H9 (cell line): ENCODE measurements around the gene COX10. TPM values are rescaled to one million over a fixed set of nuclear protein-coding genes. Genes with fewer than 3 reads are reported as not detected.
"Not testable (repeated sequence)": the region's sequence is repeated elsewhere in the genome, so short reads cannot be mapped to it uniquely, and the experiment has no call there.

Experiments used
- DNase-seq: peaks from one replicate; pipeline ENCODE4 v3.0.0-alpha.2; 2017
- H2AFZ ChIP-seq: one replicate; pipeline ENCODE4 v1.6.1; 2013; ENCODE audit warnings: mild to moderate bottlenecking, low read length, control low read depth, moderate library complexity
- H2AK5ac ChIP-seq: 2 replicates; pipeline ENCODE4 v1.6.1; 2013; ENCODE audit warnings: low read length, control low read depth, mixed read lengths; ENCODE audit not compliant: insufficient read length
- H2BK120ac ChIP-seq: one replicate; pipeline ENCODE4 v1.6.1; 2013; ENCODE audit warnings: low read depth, mild to moderate bottlenecking, low read length, control low read depth, inconsistent platforms; ENCODE audit not compliant: poor library complexity, severe bottlenecking
- H2BK12ac ChIP-seq: 2 replicates; pipeline ENCODE4 v1.6.1; 2013; ENCODE audit warnings: low read length, control low read depth, mixed read lengths, low read depth; ENCODE audit not compliant: insufficient read length
- H2BK15ac ChIP-seq: 2 replicates; pipeline ENCODE4 v1.6.1; 2013; ENCODE audit warnings: low read depth, low read length, control low read depth
- H2BK20ac ChIP-seq: one replicate; pipeline ENCODE4 v1.6.1; 2013; ENCODE audit warnings: low read depth, mild to moderate bottlenecking, low read length, control low read depth, inconsistent platforms; ENCODE audit not compliant: poor library complexity, severe bottlenecking
- H2BK5ac ChIP-seq: 2 replicates; pipeline ENCODE4 v1.6.1; 2013; ENCODE audit warnings: low read length, control low read depth, mixed read lengths; ENCODE audit not compliant: insufficient read length
- H3K14ac ChIP-seq: 2 replicates; pipeline ENCODE4 v1.6.1; 2013; ENCODE audit warnings: low read length, control low read depth; ENCODE audit not compliant: insufficient read depth
- H3K18ac ChIP-seq: 2 replicates; pipeline ENCODE4 v1.6.1; 2013; ENCODE audit warnings: low read depth, mild to moderate bottlenecking, mixed read lengths, low read length, control low read depth; ENCODE audit not compliant: insufficient read length
- H3K23ac ChIP-seq: 2 replicates; pipeline ENCODE4 v1.6.1; 2013; ENCODE audit warnings: low read length, control low read depth, mixed read lengths, low read depth; ENCODE audit not compliant: insufficient read length
- H3K23me2 ChIP-seq: 2 replicates; pipeline ENCODE4 v1.6.1; 2013; ENCODE audit warnings: low read depth, mild to moderate bottlenecking, mixed read lengths, low read length, control low read depth; ENCODE audit not compliant: insufficient read length, poor library complexity, severe bottlenecking
- H3K27ac ChIP-seq: 2 replicates; pipeline ENCODE4 v1.5.1; 2013; ENCODE audit warnings: low read length, control low read depth, mixed read lengths, low read depth; ENCODE audit not compliant: insufficient read length
- H3K27me3 ChIP-seq: 2 replicates; pipeline ENCODE4 v1.6.1; 2013; ENCODE audit warnings: low read length, control low read depth, inconsistent platforms; ENCODE audit not compliant: insufficient read depth
- H3K4ac ChIP-seq: 2 replicates; pipeline ENCODE4 v1.6.1; 2013; ENCODE audit warnings: low read depth, mild to moderate bottlenecking, control low read depth, inconsistent platforms, low read length, moderate library complexity
- H3K4me1 ChIP-seq: 2 replicates; pipeline ENCODE4 v1.6.1; 2013; ENCODE audit warnings: low read length, control low read depth, inconsistent platforms; ENCODE audit not compliant: insufficient read depth
- H3K4me2 ChIP-seq: 2 replicates; pipeline ENCODE4 v1.6.1; 2013; ENCODE audit warnings: low read length, control low read depth, mixed read lengths; ENCODE audit not compliant: insufficient read length, insufficient read depth
- H3K56ac ChIP-seq: 2 replicates; pipeline ENCODE4 v1.6.1; 2013; ENCODE audit warnings: low read depth, mild to moderate bottlenecking, mixed read lengths, low read length, control low read depth; ENCODE audit not compliant: insufficient read length
- H3K79me1 ChIP-seq: 2 replicates; pipeline ENCODE4 v1.6.1; 2013; ENCODE audit warnings: low read depth, mild to moderate bottlenecking, moderate library complexity, low read length, control low read depth, inconsistent platforms; ENCODE audit not compliant: insufficient read depth, poor library complexity, severe bottlenecking
- H3K79me2 ChIP-seq: 2 replicates; pipeline ENCODE4 v1.6.1; 2013; ENCODE audit warnings: low read length, control low read depth, inconsistent platforms; ENCODE audit not compliant: insufficient read depth
- H3K9ac ChIP-seq: 2 replicates; pipeline ENCODE4 v1.6.1; 2013; ENCODE audit warnings: low read length, control low read depth, mixed read lengths; ENCODE audit not compliant: insufficient read length; ENCODE audit errors: extremely low read depth
- H3K9me3 ChIP-seq: one replicate; pipeline ENCODE4 v1.6.1; 2013; ENCODE audit warnings: low read depth, low read length, inconsistent platforms; ENCODE audit not compliant: control insufficient read depth
- H3T11ph ChIP-seq: one replicate; pipeline ENCODE4 v1.6.1; 2013; ENCODE audit warnings: mild to moderate bottlenecking, low read length, control low read depth, inconsistent platforms
- H4K20me1 ChIP-seq: one replicate; pipeline ENCODE4 v1.6.1; 2013; ENCODE audit not compliant: control insufficient read depth, insufficient read length, insufficient read depth
- H4K5ac ChIP-seq: 2 replicates; pipeline ENCODE4 v1.6.1; 2013; ENCODE audit warnings: low read depth, mild to moderate bottlenecking, mixed read lengths, low read length, control low read depth; ENCODE audit not compliant: insufficient read length
- H4K8ac ChIP-seq: replicated peaks from 2 replicates; pipeline ENCODE4 v1.6.1; 2013; ENCODE audit warnings: low read length, control low read depth, mixed read lengths, low read depth; ENCODE audit not compliant: insufficient read length
- H4K91ac ChIP-seq: 2 replicates; pipeline ENCODE4 v1.6.1; 2013; ENCODE audit warnings: low read depth, mild to moderate bottlenecking, moderate library complexity, mixed read lengths, low read length, control low read depth; ENCODE audit not compliant: insufficient read length
- H3K27ac Mint-ChIP-seq, 3 experiments: 2 replicates in 2 of 3; 3 replicates in 1 of 3; pipeline ENCODE4 v1.8.0; 2020 to 2021; ENCODE audit warnings: mixed read lengths in 3 of 3, mild to moderate bottlenecking in 1 of 3, moderate library complexity in 1 of 3
- H3K27me3 Mint-ChIP-seq: 2 replicates; pipeline ENCODE4 v1.8.0; 2021; ENCODE audit warnings: low read depth, mild to moderate bottlenecking, moderate library complexity, mixed read lengths
- H3K36me3 Mint-ChIP-seq, 3 experiments: 2 replicates in 2 of 3; 3 replicates in 1 of 3; pipeline ENCODE4 v1.8.0; 2020 to 2021; ENCODE audit warnings: low read depth in 3 of 3, mixed read lengths in 3 of 3; ENCODE audit not compliant: insufficient read depth in 1 of 3
- H3K4me1 Mint-ChIP-seq, 2 experiments: 2 replicates each; pipeline ENCODE4 v1.8.0; 2020; ENCODE audit warnings: mixed read lengths in 2 of 2
- H3K4me3 Mint-ChIP-seq, 2 experiments: 2 replicates in 1 of 2; 3 replicates in 1 of 2; pipeline ENCODE4 v1.8.0; 2020 to 2021; ENCODE audit warnings: mild to moderate bottlenecking in 2 of 2, mixed read lengths in 2 of 2, moderate library complexity in 1 of 2
- H3K9me3 Mint-ChIP-seq, 2 experiments: 2 replicates in 1 of 2; 3 replicates in 1 of 2; pipeline ENCODE4 v1.8.0; 2020; ENCODE audit warnings: mild to moderate bottlenecking in 2 of 2, mixed read lengths in 2 of 2, moderate library complexity in 1 of 2
- CTCF ChIP-seq: fragments of 200-600 bp; sonication (generic); conservative IDR thresholded peaks from 3 replicates; pipeline ENCODE4 v1.8.0; 2021; ENCODE audit warnings: antibody characterized with exemption, mild to moderate bottlenecking
- WGBS: extraction: QIAGEN DNeasy Blood & Tissue Kit; methylation state at CpG from one replicate; pipeline ENCODE4 v1.1.7; 2013; ENCODE audit warnings: missing lambda C conversion rate, low lambda C conversion rate, mixed read lengths; ENCODE audit not compliant: insufficient read length; ENCODE audit errors: extremely low coverage; 5-methylcytosine and 5-hydroxymethylcytosine counted together
- total RNA-seq: library from RNA; stranded (reverse); gene quantifications from 2 replicates; pipeline ENCODE4 v1.2.1, GENCODE V29; 2021

COX10 gene
- total RNA-seq, 1 experiment from 2014 or later = 20.6 TPM

- no peak overlapping the region for H2BK20ac ChIP-seq
- no CpG with 5 or more reads among the region's 4 CpGs for WGBS
These were observed 159.6 kb downstream of the COX10 start for GRCh38 chr17:14228903-14229302.

GRCh38 chr17:14231187-14231586 is 161.9 kb downstream of the COX10 start:
- H3K4me2 ChIP-seq, H3K27me3 Mint-ChIP-seq, H3K18ac ChIP-seq, H3K4me3 Mint-ChIP-seq, H2BK120ac ChIP-seq, H4K91ac ChIP-seq, H3K4me1 Mint-ChIP-seq, H3K27ac Mint-ChIP-seq, H2AFZ ChIP-seq, H3K23ac ChIP-seq, H3K27me3 ChIP-seq, H3K9ac ChIP-seq, H4K5ac ChIP-seq, H4K20me1 ChIP-seq, H3K4ac ChIP-seq, H3K56ac ChIP-seq, H3K79me2 ChIP-seq, H3K4me1 ChIP-seq, DNase-seq, H2AK5ac ChIP-seq, H3K79me1 ChIP-seq, H4K8ac ChIP-seq, H3K23me2 ChIP-seq, H3K27ac ChIP-seq, H3T11ph ChIP-seq, H3K14ac ChIP-seq, H3K9me3 ChIP-seq, H2BK20ac ChIP-seq, H2BK15ac ChIP-seq, H2BK5ac ChIP-seq, H2BK12ac ChIP-seq: not testable (repeated sequence)
- WGBS = no CpG with 5 or more reads among the region's 6 CpGs
- Mint-ChIP-seq H3K36me3 (peaks cover 2 to 14% (median 3%) of the 10 kb centered on the region in 3 experiments; a peak in 4 of 7 replicates), H3K9me3 (peaks cover 3 to 11% of the 10 kb centered on the region in 2 experiments; a peak in 4 of 5 replicates)

More at GRCh38 chr17:14228903-14229302, 159.6 kb downstream of the COX10 start:
- Histone ChIP-seq H2AK5ac (no peak overlapping the region), H3K18ac (no peak overlapping the region), H4K20me1 (no peaks in the 10 kb centered on the region), H3K4me1 (no peaks in the 10 kb centered on the region), H3K56ac (no peak overlapping the region), H3K27ac (no peak overlapping the region), H2BK15ac (no peak overlapping the region), H3K79me1 (no peaks in the 10 kb centered on the region), H2AFZ (no peak overlapping the region), H2BK12ac (no peak overlapping the region), H3K14ac (no peak overlapping the region), H4K5ac (no peak overlapping the region), H3K23me2 (no peaks in the 10 kb centered on the region), H2BK120ac (no peak overlapping the region), H3K23ac (no peak overlapping the region), H4K8ac (no peak overlapping the region), H2BK5ac (no peak overlapping the region), H3K27me3 (no peaks in the 10 kb centered on the region), H4K91ac (no peak overlapping the region), H3K9me3 (no peaks in the 10 kb centered on the region), H3T11ph (no peak overlapping the region), H3K4ac (no peak overlapping the region), H3K79me2 (no peaks in the 10 kb centered on the region), H3K4me2 (no peak overlapping the region), H3K9ac (no peak overlapping the region)
- Mint-ChIP-seq H3K27me3 (no peaks in the 10 kb centered on the region; the same call in 1 of the 2 replicates), H3K27ac (no peak overlapping the region), H3K9me3 (peaks cover 3 to 11% of the 10 kb centered on the region in 2 experiments; a peak in 4 of 5 replicates), H3K4me1 (peaks cover 2% of the 10 kb centered on the region in 2 experiments; a peak in 1 of 4 replicates), H3K4me3 (no peak overlapping the region), H3K36me3 (peaks cover 2 to 14% (median 3%) of the 10 kb centered on the region in 3 experiments; a peak in 5 of 7 replicates)
- no peak for DNase-seq
- TF ChIP-seq CTCF = no peak
